Raji (cell line): Measurements from ENCODE around the gene ZNF579.

Experiments used
- POLR2A ChIP-seq: IDR thresholded peaks from 2 replicates; pipeline ENCODE4 v1.6.1; 2011; ENCODE audit warnings: low read depth, low read length, control low read depth; ENCODE audit not compliant: insufficient read depth

ZNF579 gene

DNA sequence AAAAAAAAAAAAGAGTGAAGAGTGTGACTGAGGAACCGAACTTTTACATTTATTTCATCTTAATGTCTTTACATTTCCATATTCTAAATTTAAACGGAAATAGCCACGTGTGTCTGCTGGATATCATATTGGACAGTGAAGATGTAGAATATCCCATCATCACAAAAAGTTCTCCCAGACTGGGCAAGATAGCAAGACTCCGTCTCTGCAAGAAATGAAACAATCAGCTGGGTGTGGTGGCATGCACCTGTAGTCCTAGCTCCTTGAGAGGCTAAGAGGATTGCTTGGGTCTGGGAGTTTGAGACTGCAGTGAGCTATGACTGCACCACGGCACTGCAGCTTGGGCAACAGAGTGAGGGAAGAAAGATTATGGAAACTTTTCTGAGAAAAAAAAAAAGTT lies 3.9 kb downstream of the ZNF579 start:
- no peak for TF ChIP-seq POLR2A

DNA sequence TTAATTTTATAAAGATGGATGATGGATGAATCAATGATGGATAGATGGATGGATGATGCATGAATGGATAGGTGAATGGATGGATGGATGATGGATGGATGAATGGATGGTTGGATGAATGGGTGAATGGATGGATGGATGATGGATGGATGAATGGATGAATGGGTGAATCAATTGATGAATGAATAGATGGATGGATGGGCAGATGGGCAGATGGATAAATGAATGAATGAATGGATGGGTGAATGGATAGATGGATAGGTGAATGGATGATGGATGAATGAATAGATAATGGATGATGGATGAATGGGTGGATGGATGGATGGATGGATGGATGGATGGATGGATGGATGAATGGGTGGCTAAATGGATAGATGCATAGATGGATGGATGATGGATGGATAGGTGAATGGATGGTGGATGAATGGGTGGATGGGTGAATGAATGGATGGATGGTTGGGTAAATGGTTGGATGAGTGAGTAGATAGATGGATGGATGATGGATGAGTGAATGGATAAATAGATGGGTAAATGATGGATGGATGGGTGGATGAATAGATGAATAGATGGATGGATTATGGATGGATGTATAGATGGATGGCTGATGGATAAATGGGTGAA lies 12.8 kb downstream of the ZNF579 start:
- no peak for TF ChIP-seq POLR2A

DNA sequence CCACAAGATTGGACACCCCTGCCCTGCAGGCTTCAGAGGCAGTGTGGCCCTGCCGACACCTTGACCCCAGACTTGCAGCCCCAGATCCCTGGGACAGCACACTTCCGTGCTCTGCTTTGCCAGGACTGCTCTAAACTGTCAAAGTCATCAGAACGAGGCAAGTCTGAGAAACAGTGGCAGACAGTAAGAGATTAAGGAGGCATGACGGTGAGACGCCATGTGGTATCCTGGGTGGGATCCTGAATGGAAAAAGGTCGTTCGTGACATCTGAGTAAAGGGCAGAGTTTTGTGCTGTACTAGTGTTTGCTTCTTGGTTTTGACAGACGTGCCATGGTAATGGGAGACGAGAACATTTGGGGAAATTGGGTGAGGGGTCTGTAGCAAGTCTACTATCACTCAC lies 13.8 kb downstream of the ZNF579 start:
- no peak for TF ChIP-seq POLR2A

DNA sequence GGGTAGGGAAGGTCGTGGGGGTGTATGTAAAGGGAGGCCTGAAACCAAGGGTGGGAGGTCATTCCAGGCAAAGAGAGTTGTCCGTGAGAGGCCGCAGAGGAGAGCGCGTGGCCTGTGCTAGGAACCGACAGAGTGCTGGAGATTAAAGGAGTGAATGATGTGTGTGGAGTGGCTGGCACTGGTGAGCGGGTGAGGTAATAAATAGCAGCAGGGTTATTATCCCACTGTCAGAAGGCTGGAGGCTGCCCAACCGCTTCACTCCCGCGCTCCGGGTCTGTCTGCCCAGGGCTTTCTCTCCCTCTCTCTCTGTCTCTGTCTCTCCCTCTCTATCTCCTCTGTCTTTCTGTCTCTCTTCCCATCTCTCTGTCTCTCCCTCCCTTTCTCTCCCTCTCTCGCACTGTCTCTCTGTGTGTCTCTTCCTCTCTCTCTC lies 17.4 kb downstream of the ZNF579 start:
- no peak for TF ChIP-seq POLR2A

DNA sequence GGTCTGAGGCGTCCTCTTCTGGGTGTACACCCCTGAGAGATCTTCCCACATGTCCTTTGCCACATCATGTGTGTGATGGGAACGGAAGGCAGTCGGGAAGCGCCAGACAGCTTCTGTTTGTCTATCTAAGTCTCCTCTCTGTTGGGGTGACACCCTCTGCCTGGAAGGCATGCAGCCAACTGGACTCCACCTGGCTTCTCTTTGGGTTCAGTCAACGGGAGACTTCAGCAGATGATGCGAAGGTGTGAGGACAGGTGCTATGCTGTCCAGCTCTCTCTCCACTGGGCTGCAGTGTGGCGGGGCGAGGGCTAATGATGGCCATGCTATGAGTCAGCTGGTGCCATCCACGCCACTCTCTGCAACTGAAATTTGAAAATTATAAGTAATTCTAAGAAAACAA lies 21.0 kb downstream of the ZNF579 start:
- TF ChIP-seq POLR2A = no peak

DNA sequence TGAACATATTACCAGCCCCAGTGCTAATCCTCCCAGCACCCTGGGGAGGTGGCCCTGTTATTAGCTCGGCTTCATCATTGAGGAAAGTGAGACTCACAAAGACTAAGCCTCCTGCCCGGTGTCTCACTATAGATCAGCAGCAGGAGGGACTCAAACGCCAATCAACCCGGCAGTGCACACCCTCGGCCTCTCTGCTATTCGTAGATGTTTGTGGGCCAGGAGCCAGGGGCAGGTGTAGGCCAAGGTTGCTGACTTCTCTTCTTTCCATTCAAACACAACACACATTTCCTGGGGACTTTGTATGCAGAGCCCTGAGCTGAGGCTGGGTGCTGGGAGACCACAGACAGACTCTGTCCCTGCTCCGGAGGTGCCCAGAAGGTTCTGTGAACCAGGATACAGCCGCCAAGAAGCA lies 25.9 kb downstream of the ZNF579 start:
- no peak for TF ChIP-seq POLR2A

DNA sequence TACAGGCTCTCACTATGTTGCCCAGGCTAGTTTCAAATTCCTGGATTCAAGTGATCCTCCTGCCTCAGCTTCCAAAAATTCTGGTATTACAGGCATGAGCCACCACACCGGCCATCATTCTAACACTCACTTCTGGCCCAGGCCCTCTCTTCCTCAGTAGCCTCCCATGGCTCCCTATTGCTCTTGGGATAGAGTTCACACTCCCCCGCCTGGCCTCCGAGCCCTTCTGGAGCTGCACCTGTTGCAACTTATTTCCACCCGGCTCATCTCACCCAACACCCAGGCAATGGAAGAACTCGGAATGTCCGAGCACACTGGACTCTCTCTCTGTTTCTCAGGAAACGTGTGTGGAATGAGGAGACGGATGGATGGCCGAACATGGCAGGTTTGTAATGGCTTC lies 26.3 kb downstream of the ZNF579 start:
- TF ChIP-seq POLR2A = no peak

DNA sequence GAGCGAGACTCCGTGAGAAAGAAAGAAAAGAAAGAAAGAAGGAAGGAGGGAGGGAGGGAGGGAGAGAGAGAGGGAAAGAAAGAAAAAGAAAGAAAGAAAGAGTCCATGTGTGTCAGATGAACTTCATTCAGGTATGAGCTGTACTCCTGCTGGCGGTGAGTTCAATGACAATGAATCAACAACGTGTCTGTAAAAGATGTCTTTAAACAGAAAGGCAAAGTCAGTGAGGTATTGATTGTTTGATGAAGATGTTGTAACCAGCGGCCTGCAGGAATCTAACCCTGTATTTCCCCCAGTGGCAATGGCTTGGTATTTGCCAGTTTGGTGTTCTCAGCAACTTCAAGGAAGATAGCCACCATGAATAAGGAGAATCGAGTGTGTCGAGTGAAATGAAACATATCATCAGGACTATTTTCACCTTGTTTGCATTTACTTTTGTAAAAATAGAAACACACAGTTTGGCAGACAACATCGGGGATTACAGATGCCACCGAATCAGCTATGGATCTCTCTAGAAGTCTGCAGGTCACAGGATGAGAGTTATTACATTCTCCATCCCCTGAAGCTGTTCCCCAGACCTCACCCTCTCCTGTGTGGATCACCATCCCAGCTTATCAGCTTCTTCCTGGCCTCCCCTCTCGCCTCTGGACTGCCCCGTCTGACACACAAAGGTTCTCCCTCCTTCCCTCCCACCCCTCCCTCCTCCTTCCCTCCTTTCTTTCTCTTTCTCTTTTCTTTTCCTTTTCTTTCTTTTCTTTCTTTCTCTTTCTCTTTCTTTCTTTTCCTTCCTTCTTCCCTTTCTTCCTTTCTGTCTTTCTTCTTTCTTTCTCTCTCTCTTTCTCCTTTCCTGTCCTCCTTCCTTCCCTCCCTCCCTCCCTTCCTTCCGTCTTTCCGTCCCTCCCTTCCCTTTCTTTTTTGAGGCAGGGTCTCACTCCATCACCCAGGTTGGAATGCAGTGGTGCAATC lies 27.1 kb downstream of the ZNF579 start:
- TF ChIP-seq POLR2A = no peak

DNA sequence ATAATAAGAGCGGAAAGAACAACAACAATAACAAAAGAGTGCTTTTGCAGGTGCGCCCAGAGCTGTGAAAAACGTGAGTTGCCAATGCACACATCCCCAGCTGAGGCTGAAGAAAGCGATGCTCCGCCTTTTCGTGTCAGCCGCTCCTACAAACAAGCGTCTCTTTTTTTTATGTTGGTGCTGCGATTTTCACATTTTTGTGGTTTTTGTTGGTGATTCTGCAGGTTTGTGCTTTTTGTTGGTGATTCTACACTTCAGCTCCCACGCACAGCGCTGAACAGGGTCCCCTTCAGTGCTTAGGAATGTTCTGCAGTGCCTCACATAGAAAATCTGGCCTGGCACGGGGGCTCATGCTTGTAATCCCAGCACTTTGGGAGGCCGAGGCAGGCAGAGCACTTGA lies 28.0 kb downstream of the ZNF579 start:
- no peak for TF ChIP-seq POLR2A

DNA sequence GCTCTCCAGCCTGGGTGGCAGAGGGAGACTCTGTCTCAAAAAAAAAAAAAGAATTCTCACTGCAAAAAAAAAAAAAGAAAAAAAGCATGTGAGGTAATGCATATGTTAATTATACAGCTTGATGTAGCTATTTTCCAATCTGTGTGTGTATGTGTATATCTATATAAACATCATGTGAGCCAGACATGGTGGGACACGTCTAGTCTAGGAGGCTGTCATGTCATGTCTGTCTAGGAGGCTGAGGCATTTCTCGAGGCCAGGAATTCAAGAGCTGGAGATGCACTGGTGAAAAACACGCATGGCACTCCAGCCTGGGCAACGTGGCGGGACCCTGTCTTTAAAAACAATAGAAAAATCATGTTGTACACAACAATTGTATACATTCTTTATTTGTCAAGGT lies 28.4 kb downstream of the ZNF579 start:
- no peak for TF ChIP-seq POLR2A

DNA sequence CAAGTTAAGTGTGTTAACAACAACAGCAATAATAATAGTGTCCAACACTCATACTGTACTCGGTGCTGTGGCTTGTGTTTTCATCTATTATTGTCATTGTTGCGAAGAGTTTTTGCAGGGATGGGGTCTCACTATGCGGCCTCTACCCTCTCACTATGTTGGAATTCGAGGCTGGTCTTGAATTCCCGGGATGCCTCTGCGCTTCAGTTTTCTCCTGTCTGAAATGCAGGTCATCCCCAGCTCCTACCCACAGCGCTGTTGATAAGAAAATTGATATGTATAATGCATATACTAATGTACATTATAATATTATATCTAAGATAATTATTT lies 30.4 kb downstream of the ZNF579 start:
- no peak for TF ChIP-seq POLR2A

DNA sequence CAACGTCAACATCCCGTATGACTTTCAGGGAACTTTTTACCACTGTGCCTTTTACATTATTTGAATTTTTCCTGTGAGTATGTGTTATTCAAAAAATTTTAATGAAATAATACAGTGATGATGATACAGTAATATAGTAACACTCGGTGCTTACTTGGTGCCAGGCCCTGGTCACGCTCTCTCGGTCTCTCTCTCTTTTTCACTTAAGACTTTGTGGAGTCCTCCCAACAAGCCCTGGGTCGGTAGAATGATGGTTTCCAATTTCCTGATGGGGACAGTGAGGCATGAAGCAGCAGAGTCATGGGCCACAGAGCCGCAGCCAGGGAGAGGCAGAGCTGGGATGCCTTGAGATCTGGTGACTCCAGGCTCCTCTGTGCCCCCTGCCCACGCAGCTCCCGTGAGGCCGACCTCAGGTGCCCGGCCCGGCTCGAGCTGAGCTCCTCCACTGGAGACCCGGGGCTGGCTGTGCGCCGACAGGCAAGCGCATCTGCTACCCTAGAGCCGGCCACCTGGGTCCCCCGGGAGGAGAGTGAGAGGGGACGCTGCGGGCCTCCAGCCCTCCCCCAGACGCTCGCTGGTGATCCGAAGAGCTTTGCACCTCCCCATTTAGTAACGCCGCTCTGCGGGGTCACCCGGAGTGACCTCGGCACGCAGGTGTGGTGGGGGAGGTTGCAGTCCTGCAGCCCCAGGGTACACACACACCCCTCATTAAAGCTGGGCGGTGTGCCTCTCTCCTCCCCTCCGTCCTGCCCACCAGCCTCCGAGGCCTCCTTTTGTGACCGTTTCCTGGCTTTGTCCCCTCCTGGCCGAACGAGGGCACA lies 30.9 kb downstream of the ZNF579 start:
- no peak for TF ChIP-seq POLR2A

DNA sequence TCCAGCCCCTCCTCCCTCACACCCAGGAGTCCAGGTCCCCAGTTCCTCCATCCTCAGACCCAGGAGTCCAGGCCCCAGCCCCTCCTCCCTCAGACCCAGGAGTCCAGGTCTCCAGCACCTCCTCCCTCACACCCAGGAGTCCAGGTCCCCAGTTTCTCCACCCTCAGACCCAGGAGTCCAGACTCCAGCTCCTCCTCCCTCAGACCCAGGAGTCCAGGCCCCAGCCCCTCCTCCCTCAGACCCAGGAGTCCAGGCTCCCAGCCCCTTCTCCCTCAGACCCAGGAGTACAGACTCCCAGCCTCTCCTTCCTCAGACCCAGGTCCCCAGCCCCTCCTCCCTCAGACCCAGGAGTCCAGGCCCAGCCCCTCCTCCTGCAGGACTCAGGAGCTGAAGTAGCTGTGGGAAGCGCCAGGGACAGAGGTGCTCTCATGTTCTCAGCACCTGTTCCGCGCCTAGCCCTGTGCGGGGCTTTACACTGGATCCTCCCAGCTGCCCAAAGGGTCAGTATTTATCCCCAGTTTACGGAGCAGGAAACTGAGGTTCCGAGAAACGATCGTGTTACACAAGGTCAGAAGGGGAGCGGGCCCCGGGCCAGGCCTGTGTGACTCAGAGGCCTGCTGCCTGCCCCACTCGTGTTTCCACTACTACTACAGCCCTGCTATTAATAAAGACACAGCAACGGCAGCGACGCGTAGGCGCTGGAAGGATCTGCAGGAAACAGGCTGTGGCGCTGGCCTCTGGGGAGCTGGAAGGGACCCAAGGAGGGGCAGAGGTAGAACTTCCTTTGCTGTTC lies 33.6 kb downstream of the ZNF579 start:
- no peak for TF ChIP-seq POLR2A

DNA sequence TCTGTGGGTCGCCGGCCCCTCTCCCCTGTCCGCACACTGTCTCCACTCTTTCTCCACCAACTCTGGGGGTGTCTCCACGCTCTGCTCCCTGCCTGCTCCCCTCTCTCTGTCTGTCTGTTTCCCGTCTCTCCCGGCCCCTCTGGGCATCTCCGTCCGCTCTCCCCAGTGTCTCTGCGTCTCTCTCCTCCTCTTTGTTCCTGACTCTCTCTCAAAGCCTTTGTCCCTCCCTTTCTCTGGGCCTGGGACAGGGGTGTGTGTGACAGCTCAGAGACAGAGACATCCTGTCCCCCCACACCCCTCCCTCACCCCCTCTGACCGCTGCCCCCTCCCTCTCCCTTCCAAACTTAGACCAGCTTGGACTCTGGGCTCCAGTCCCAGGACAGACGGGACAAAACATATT lies 34.6 kb downstream of the ZNF579 start:
- no peak for TF ChIP-seq POLR2A

DNA sequence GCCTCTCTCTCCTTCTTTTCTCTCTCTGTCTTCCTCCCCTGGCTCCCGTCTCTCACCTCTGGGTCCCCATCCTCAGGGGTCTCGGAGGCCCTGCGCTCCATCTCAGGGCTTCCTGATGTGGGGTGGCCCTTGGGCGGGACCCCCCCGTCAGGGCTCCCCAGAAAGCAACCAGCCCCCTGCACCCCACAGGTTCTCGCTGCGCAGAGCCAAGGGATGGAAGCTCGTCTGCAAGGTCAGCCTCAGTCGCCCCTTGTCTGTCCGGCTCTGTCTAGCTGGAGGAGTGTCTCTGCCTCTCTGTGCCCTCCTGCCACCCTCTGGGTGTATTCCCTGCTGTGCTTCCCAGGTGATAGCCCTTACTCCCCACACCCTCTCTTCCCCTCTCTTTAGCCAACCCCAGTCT lies 35.2 kb downstream of the ZNF579 start, which contains the start of gene SBK3:
SBK3 (minus strand) TSS at position 101 of the 400 bp plus-strand sequence; CDS start at position 101, 0 bp downstream.
- TF ChIP-seq POLR2A = no peak
